HepG2 (cell line): ENCODE results near the gene MAP2K6. TPM values are rescaled to one million over a fixed set of nuclear protein-coding genes. Genes with fewer than 3 reads are reported as not detected.

ENCODE experiments used
- ATAC-seq: fragments of 200-7000 bp; cut with Tn5 transposase; 3 replicates; pipeline ENCODE4 v1.9.1; 2020; ENCODE audit warnings: mild to moderate bottlenecking, moderate library complexity
- BruUV-seq: library from RNA; stranded (reverse); fragments of 400-500 nt; replicated peaks from 2 replicates; lab custom pipeline; 2021; lab: Mats Ljungman, UMichigan
- CTCF ChIA-PET: fragments of 300-600 bp; formaldehyde crosslinking; extraction: SDS; loops from one replicate; lab custom pipeline; 2021; ENCODE audit warnings: low total read pairs, inconsistent platforms, low intra/inter-chr PET ratio; lab: Yijun Ruan, JAX
- POLR2A ChIA-PET: fragments of 350-600 bp; sonication (Branson Sonifier 250); formaldehyde crosslinking; loops from one replicate; lab custom pipeline; 2020; ENCODE audit warnings: antibody characterized with exemption, inconsistent platforms; lab: Yijun Ruan, JAX
- DNase-seq: peaks from one replicate; pipeline ENCODE4 v3.0.0-alpha.2; 2015; ENCODE audit warnings: low spot score
- FAIRE-seq: peaks from 3 replicates; lab custom pipeline; 2011; peaks lifted over from hg19 to GRCh38; lab: Jason Lieb, UNC
- H2AFZ ChIP-seq: one replicate; pipeline ENCODE4 v1.6.1; 2011; ENCODE audit warnings: low read length, inconsistent platforms
- H3K27ac ChIP-seq: fragments of 300-600 bp; 3 replicates; pipeline ENCODE4 v1.8.0; 2011; ENCODE audit warnings: mixed run types, mild to moderate bottlenecking, mixed read lengths, low read length, inconsistent platforms; ENCODE audit not compliant: insufficient read depth; ENCODE audit errors: extremely low read length
- H3K27me3 ChIP-seq, 2 experiments: fragments of 200-600 bp in 1 of 2; 2 replicates in 1 of 2; 3 replicates in 1 of 2; pipeline versions ENCODE4 v1.6.0 to v1.8.0; 2011; ENCODE audit warnings: low read length in 2 of 2, mild to moderate bottlenecking in 2 of 2, moderate library complexity in 2 of 2, inconsistent platforms in 1 of 2; ENCODE audit not compliant: insufficient read depth in 2 of 2, control insufficient read depth in 1 of 2
- H3K36me3 ChIP-seq, 2 experiments: fragments of 200-600 bp in 1 of 2; replicated peaks in 1 of 2; 2 replicates in 1 of 2; 3 replicates in 1 of 2; pipeline versions ENCODE4 v1.5.1 to v1.8.0; 2011; ENCODE audit warnings: low read length in 2 of 2, inconsistent platforms in 1 of 2; ENCODE audit not compliant: insufficient read depth in 2 of 2, control insufficient read depth in 1 of 2
- H3K4me1 ChIP-seq: 2 replicates; pipeline ENCODE4 v1.5.1; 2012; ENCODE audit warnings: low read length, inconsistent platforms; ENCODE audit not compliant: insufficient read depth
- H3K4me2 ChIP-seq: 2 replicates; pipeline ENCODE4 v1.6.0; 2011; ENCODE audit warnings: low read depth, low read length, inconsistent platforms
- H3K4me3 ChIP-seq, 3 experiments: fragments of 200-600 bp in 1 of 3; sonication (generic), shearing (Covaris generic) in 1 of 3; replicated peaks in 1 of 3; 2 replicates each; pipeline ENCODE4 v1.5.1; 2011 to 2016; ENCODE audit warnings: low read length in 3 of 3, inconsistent platforms in 2 of 3, low read depth in 2 of 3, mild to moderate bottlenecking in 2 of 3, control low read depth in 1 of 3, mixed read lengths in 1 of 3; ENCODE audit not compliant: insufficient read depth in 1 of 3
- H3K79me2 ChIP-seq: one replicate; pipeline ENCODE4 v1.6.1; 2011; ENCODE audit warnings: low read length, inconsistent platforms; ENCODE audit not compliant: insufficient read depth
- H3K9ac ChIP-seq: 2 replicates; pipeline ENCODE4 v1.6.0; 2011; ENCODE audit warnings: mild to moderate bottlenecking, low read depth, low read length, inconsistent platforms; ENCODE audit not compliant: insufficient read depth
- H3K9me3 ChIP-seq: 2 replicates; pipeline ENCODE4 v1.5.1; 2012; ENCODE audit warnings: mild to moderate bottlenecking, low read length
- H4K20me1 ChIP-seq: 2 replicates; pipeline ENCODE4 v1.6.0; 2011; ENCODE audit warnings: inconsistent platforms, mild to moderate bottlenecking, low read length, moderate library complexity; ENCODE audit not compliant: insufficient read depth
- ARID2 ChIP-seq: sonication (generic); formaldehyde crosslinking; IDR thresholded peaks from 2 replicates; pipeline ENCODE4 v1.8.1; 2022; ENCODE audit warnings: mild to moderate bottlenecking, missing genetic modification reagents, borderline replicate concordance
- ARID3A ChIP-seq: IDR thresholded peaks from 2 replicates; pipeline ENCODE4 v1.6.1; 2012; ENCODE audit warnings: low read depth, low read length, improper control_type of control experiment
- ATM ChIP-seq: fragments of 450-650 bp; IDR thresholded peaks from 2 replicates; pipeline ENCODE4 v1.7.1; 2017; ENCODE audit warnings: mild to moderate bottlenecking, borderline replicate concordance
- FOXK1 ChIP-seq: sonication (generic); formaldehyde crosslinking; IDR thresholded peaks from 2 replicates; pipeline ENCODE4 v1.4.0; 2020; ENCODE audit warnings: low read depth, missing genetic modification reagents, borderline replicate concordance
- GATAD2A ChIP-seq: IDR thresholded peaks from 2 replicates; pipeline ENCODE4 v1.6.1; 2016
- ZFX ChIP-seq: sonication (generic); formaldehyde crosslinking; IDR thresholded peaks from 2 replicates; pipeline ENCODE4 v1.4.0; 2020; ENCODE audit warnings: mild to moderate bottlenecking, low read depth, missing genetic modification reagents, moderate library complexity
- ZNF354B ChIP-seq: sonication (generic); formaldehyde crosslinking; IDR thresholded peaks from 2 replicates; pipeline ENCODE4 v1.8.0; 2022; ENCODE audit warnings: mild to moderate bottlenecking, missing genetic modification reagents
- ZNF451 ChIP-seq: sonication (generic); formaldehyde crosslinking; IDR thresholded peaks from 2 replicates; pipeline ENCODE4 v1.5.0; 2020; ENCODE audit warnings: mild to moderate bottlenecking, missing genetic modification reagents
- ZNF556 ChIP-seq: sonication (generic); formaldehyde crosslinking; IDR thresholded peaks from 2 replicates; pipeline ENCODE4 v1.4.0; 2020; ENCODE audit warnings: mild to moderate bottlenecking, missing genetic modification reagents, borderline replicate concordance
- ZNF770 ChIP-seq: sonication (generic); formaldehyde crosslinking; IDR thresholded peaks from 2 replicates; pipeline ENCODE4 v1.5.0; 2020; ENCODE audit warnings: mild to moderate bottlenecking, missing genetic modification reagents
- ZNF781 ChIP-seq: sonication (generic); formaldehyde crosslinking; IDR thresholded peaks from 2 replicates; pipeline ENCODE4 v1.5.1; 2020; ENCODE audit warnings: borderline replicate concordance, mild to moderate bottlenecking, missing genetic modification reagents; ENCODE audit errors: not compliant biosample characterization
- ZNF788 ChIP-seq: sonication (generic); formaldehyde crosslinking; IDR thresholded peaks from 2 replicates; pipeline ENCODE4 v1.5.0; 2020; ENCODE audit warnings: mild to moderate bottlenecking, missing genetic modification reagents, borderline replicate concordance
- WGBS: methylation state at CpG from one replicate; pipeline ENCODE4 v1.1.6; 2017; ENCODE audit warnings: low lambda C conversion rate; 5-methylcytosine and 5-hydroxymethylcytosine counted together
- in situ Hi-C: cut with HindIII; loops from 2 replicates; pipeline ENCODE4 v1.10.0; 2017; ENCODE audit warnings: low pct_unique_long_range_greater_than_20kb; ENCODE audit not compliant: extremely low pct_ligation_motif_present
- intact Hi-C: fragments of 100-400 bp; cut with micrococcal nuclease; formaldehyde crosslinking; loops from one replicate; pipeline ENCODE4 v1.10.0; 2022; ENCODE audit not compliant: unreplicated experiment
- polyA plus RNA-seq, 8 experiments: library from polyadenylated mRNA; depleted of rRNA in 3 of 8; stranded (reverse) in 7 of 8; unstranded in 1 of 8; fragments of >200 nt; fragmentation: Illumina TruSeq in 4 of 8; extraction: Trizol in 4 of 8; gene quantifications; 2 replicates each; pipeline versions ENCODE4 v1.2.1 to v1.2.3, GENCODE V29; 2011 to 2016; ENCODE audit warnings: low read depth in 4 of 8, missing spikeins in 1 of 8, mixed read lengths in 1 of 8; ENCODE audit not compliant: insufficient read depth in 1 of 8
- total RNA-seq, 5 experiments: library from RNA; depleted of rRNA; stranded (reverse); fragments of >200 nt; fragmentation: Illumina TruSeq; extraction: Trizol; gene quantifications; 2 replicates each; pipeline ENCODE4 v1.2.3, GENCODE V29; 2016; ENCODE audit warnings: low read depth in 1 of 5
- TF ChIP-seq, protein P1 (sequence below): sonication (generic); formaldehyde crosslinking; IDR thresholded peaks from 2 replicates; pipeline ENCODE4 v1.4.0; 2020; ENCODE audit warnings: missing genetic modification reagents
- TF ChIP-seq, protein P2 (sequence below): sonication (generic); formaldehyde crosslinking; IDR thresholded peaks from 2 replicates; pipeline ENCODE4 v1.4.0; 2020; ENCODE audit warnings: missing genetic modification reagents

The MAP2K6 gene
- total and polyA plus RNA-seq, 2 of the 13 experiments (the other 11 are each of a cell fraction or from before 2014, with no cell fraction given) = 5.1 to 33.6 TPM

- no peaks in the 10 kb centered on the region for H3K27me3 ChIP-seq
- DNase-seq (no peak), FAIRE-seq (no peak), ATAC-seq (no peak)
- no peaks in the 10 kb centered on the region for H3K9me3 ChIP-seq
- no peak overlapping the region for H3K4me3 ChIP-seq
- ChIA-PET CTCF (no interaction called here), POLR2A (no interaction called here)
- no peaks in the 10 kb centered on the region for H3K36me3 ChIP-seq
- H3K9ac ChIP-seq = no peak overlapping the region
- in situ Hi-C loops = no loop called here
- no peak overlapping the region for H3K4me2 ChIP-seq
- no peak overlapping the region for H2AFZ ChIP-seq
- 96% methylated on average over 2 of the region's 2 CpGs for WGBS
- no peaks in the 10 kb centered on the region for H3K4me1 ChIP-seq
- H3K27ac ChIP-seq = no peak overlapping the region
- no peaks in the 10 kb centered on the region for H4K20me1 ChIP-seq
- intact Hi-C loops = no loop called here
- no TSS peak for BruUV-seq
- TF ChIP-seq, protein P1, sequence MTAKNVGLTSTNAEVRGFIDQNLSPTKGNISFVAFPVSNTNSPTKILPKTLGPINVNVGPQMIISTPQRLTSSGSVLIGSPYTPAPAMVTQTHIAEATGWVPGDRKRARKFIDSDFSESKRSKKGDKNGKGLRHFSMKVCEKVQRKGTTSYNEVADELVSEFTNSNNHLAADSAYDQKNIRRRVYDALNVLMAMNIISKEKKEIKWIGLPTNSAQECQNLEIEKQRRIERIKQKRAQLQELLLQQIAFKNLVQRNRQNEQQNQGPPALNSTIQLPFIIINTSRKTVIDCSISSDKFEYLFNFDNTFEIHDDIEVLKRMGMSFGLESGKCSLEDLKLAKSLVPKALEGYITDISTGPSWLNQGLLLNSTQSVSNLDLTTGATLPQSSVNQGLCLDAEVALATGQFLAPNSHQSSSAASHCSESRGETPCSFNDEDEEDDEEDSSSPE (CRISPR knock-in tag) = no peak
- no peak for TF ChIP-seq ZNF556 (CRISPR knock-in tag)
- TF ChIP-seq ATM = no peak
- H3K79me2 ChIP-seq = no peaks in the 10 kb centered on the region
Measured at GRCh38 chr17:69441179-69441578, 26.7 kb downstream of the MAP2K6 start.

DNA sequence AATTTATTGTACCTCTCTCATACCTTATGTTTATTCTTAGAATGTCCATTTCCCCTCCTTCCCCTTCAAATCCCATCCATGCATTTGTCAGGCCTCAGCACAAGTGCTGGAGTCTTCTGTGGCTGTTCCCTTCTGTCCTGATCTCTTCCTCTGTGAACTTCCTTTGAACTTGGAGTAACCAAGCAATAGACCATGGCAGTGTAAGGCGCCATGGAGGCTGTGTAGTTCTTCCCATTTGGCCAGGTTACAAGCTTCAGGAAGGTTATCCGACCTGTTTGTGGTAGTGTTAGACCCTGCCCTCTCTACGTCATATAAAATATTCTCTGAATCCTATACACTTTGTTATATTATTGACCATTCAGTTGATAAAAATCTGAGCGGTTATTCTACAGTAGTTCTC, 28.6 kb downstream of the MAP2K6 start:
- no peak for DNase-seq
- Histone ChIP-seq H3K4me2 (no peak overlapping the region), H3K36me3 (no peaks in the 10 kb centered on the region), H3K9me3 (no peaks in the 10 kb centered on the region), H3K4me3 (no peak overlapping the region), H2AFZ (no peak overlapping the region), H3K9ac (no peak overlapping the region), H4K20me1 (no peaks in the 10 kb centered on the region), H3K79me2 (no peaks in the 10 kb centered on the region), H3K4me1 (no peaks in the 10 kb centered on the region), H3K27ac (no peak overlapping the region), H3K27me3 (no peaks in the 10 kb centered on the region)
- POLR2A ChIA-PET = no interaction called here
- no TSS peak for BruUV-seq
- ATAC-seq = no peak
- in situ Hi-C loops (no loop called here), intact Hi-C loops (no loop called here)
- FAIRE-seq = no peak
- CTCF ChIA-PET = no interaction called here
- WGBS = 91% methylated on average over 4 of the region's 4 CpGs
- TF ChIP-seq ZNF781 (CRISPR knock-in tag) (no peak), ZNF451 (CRISPR knock-in tag) (no peak), ARID3A (no peak), ARID2 (CRISPR knock-in tag) (no peak), ZNF354B (CRISPR knock-in tag) (no peak), ZFX (CRISPR knock-in tag) (no peak), FOXK1 (no peak), ZNF770 (CRISPR knock-in tag) (no peak), ZNF788 (CRISPR knock-in tag) (no peak), GATAD2A (no peak)
- TF ChIP-seq, protein P2, sequence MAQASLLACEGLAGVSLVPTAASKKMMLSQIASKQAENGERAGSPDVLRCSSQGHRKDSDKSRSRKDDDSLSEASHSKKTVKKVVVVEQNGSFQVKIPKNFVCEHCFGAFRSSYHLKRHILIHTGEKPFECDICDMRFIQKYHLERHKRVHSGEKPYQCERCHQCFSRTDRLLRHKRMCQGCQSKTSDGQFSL (CRISPR knock-in tag) = no peak
